Kidney epithelial cell (primary cell): ENCODE data around the gene PHLDA1. TPM values are rescaled to one million over a fixed set of nuclear protein-coding genes. Genes with fewer than 3 reads are reported as not detected.

Experiments
- DNase-seq: peaks from one replicate; pipeline ENCODE4 v3.0.0-alpha.2; 2010; ENCODE audit warnings: low read depth
- H3K27me3 ChIP-seq: 2 replicates; pipeline ENCODE4 v1.6.0; 2011; ENCODE audit warnings: low read length; ENCODE audit not compliant: control insufficient read depth, insufficient read depth
- H3K36me3 ChIP-seq: 2 replicates; pipeline ENCODE4 v1.5.1; 2011; ENCODE audit warnings: low read length; ENCODE audit not compliant: control insufficient read depth, insufficient read depth
- H3K4me3 ChIP-seq: 2 replicates; pipeline ENCODE4 v1.5.1; 2011; ENCODE audit warnings: low read depth, mild to moderate bottlenecking, control low read depth, low read length
- CTCF ChIP-seq: IDR thresholded peaks from 2 replicates; pipeline ENCODE4 v1.5.1; 2011; ENCODE audit warnings: mild to moderate bottlenecking, moderate library complexity, low read length, control low read depth, inconsistent platforms; ENCODE audit not compliant: insufficient read depth, poor library complexity, severe bottlenecking
- total RNA-seq: library from RNA; depleted of rRNA; stranded (reverse); fragments of >200 nt; gene quantifications from 2 replicates; pipeline ENCODE4 v1.2.3, GENCODE V29; 2015

Gene PHLDA1
- 111 and 113 TPM in 2 replicates for total RNA-seq

GRCh38 chr12:76031414-76032042 lies at the start of gene PHLDA1:
TSS of gene PHLDA1 (minus strand) at chr12:76031776.
- peak within 1 kb of the TSS; percentile 99 for H3K4me3 ChIP-seq
- peaks cover 3% of the 10 kb centered on the region for H3K36me3 ChIP-seq
- peak; percentile 78 for DNase-seq
- no peaks in the 10 kb centered on the region for H3K27me3 ChIP-seq
- peak; percentile 75 for TF ChIP-seq CTCF

GRCh38 chr12:76080729-76081415 lies 49.3 kb upstream of the PHLDA1 start:
- no peaks in the 10 kb centered on the region for H3K36me3 ChIP-seq
- TF ChIP-seq CTCF: peak; percentile 37
- H3K27me3 ChIP-seq: no peaks in the 10 kb centered on the region
- no peak for DNase-seq
- no peak overlapping the region for H3K4me3 ChIP-seq

- DNase-seq: no peak
- H3K36me3 ChIP-seq: no peaks in the 10 kb centered on the region
- no peak overlapping the region for H3K4me3 ChIP-seq
- no peaks in the 10 kb centered on the region for H3K27me3 ChIP-seq
- TF ChIP-seq CTCF: no peak
Measured at GRCh38 chr12:76080017-76080728, 48.6 kb upstream of the PHLDA1 start.

- no peaks in the 10 kb centered on the region for H3K27me3 ChIP-seq
- no peaks in the 10 kb centered on the region for H3K36me3 ChIP-seq
- TF ChIP-seq CTCF: no peak
- DNase-seq: no peak
- no peak overlapping the region for H3K4me3 ChIP-seq
Measured at GRCh38 chr12:76078748-76079147, 47.2 kb upstream of the PHLDA1 start.

GRCh38 chr12:76075448-76075847 lies 43.9 kb upstream of the PHLDA1 start:
- no peaks in the 10 kb centered on the region for H3K36me3 ChIP-seq
- H3K4me3 ChIP-seq: no peak overlapping the region
- TF ChIP-seq CTCF: no peak
- no peak for DNase-seq
- no peaks in the 10 kb centered on the region for H3K27me3 ChIP-seq
